WTC11 (cell line): ENCODE results near the gene CHN1.

Source experiments
- MAX ChIP-seq: sonication (generic); formaldehyde crosslinking; IDR thresholded peaks from 2 replicates; pipeline ENCODE4 v1.8.0; 2022; ENCODE audit warnings: mild to moderate bottlenecking, missing genetic modification reagents
- NR1H2 ChIP-seq: sonication (generic); formaldehyde crosslinking; IDR thresholded peaks from 2 replicates; pipeline ENCODE4 v1.9.0; 2021; ENCODE audit warnings: mild to moderate bottlenecking, moderate library complexity, missing genetic modification reagents

DNA sequence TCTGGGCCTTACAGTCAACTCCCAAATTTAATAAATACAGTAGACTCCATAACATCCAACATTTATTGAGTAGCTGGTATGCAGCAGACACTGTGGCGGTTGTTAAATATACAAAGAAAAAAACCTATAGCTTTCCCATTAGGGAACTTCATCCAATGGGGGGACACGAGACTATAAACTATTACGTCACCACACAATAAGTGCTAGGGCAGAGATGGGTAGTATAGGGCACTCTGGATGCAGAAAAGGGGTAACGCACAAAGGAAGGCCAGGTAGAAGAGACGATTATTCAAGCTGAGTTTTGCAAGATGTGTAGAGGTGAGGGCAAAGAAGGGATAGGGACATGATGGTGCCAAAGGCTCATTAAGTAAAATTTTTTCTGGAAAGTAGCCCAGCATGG lies 10.8 kb downstream of the CHN1 start:
- no peak for TF ChIP-seq MAX (CRISPR knock-in tag)
- TF ChIP-seq NR1H2 (CRISPR knock-in tag) = no peak
